CD14-positive monocyte (primary cell): Measurements from ENCODE around the gene SCN4A. TPM values are rescaled to one million over a fixed set of nuclear protein-coding genes. Genes with fewer than 3 reads are reported as not detected.
A peak's percentile ranks its signal among the peaks of the same experiment; 100 is the strongest.

Source experiments
- DNase-seq, 3 donors: peaks; one replicate each; pipeline ENCODE4 v3.0.0-alpha.2; 2011 to 2022
- H2AFZ ChIP-seq: 2 replicates; pipeline ENCODE4 v1.6.0; 2012; ENCODE audit warnings: mild to moderate bottlenecking, low read depth, low read length, inconsistent platforms; ENCODE audit not compliant: insufficient read depth, poor library complexity, severe bottlenecking
- H3K27ac ChIP-seq, 2 donors: 1 replicate in 1 of 2; 2 replicates in 1 of 2; pipeline ENCODE4 v1.5.1; 2012 to 2013; ENCODE audit warnings: low read length in 2 of 2, control low read depth in 1 of 2, inconsistent platforms in 1 of 2, low read depth in 1 of 2, mild to moderate bottlenecking in 1 of 2
- H3K27me3 ChIP-seq, 2 donors: one replicate each; pipeline versions ENCODE4 v1.6.0 to v1.6.1; 2011 to 2013; ENCODE audit warnings: low read length in 2 of 2; ENCODE audit not compliant: control insufficient read depth in 2 of 2, insufficient read depth in 2 of 2
- H3K36me3 ChIP-seq, 2 donors: replicated peaks in 1 of 2; 1 replicate in 1 of 2; 2 replicates in 1 of 2; pipeline versions ENCODE4 v1.5.1 to v1.6.1; 2012 to 2013; ENCODE audit warnings: low read length in 2 of 2, control low read depth in 1 of 2, inconsistent platforms in 1 of 2, mild to moderate bottlenecking in 1 of 2; ENCODE audit not compliant: insufficient read depth in 2 of 2, control insufficient read depth in 1 of 2
- H3K4me1 ChIP-seq, 2 donors: 1 replicate in 1 of 2; 2 replicates in 1 of 2; pipeline versions ENCODE4 v1.5.1 to v1.6.1; 2012 to 2013; ENCODE audit warnings: low read length in 2 of 2, control low read depth in 1 of 2, inconsistent platforms in 1 of 2, mild to moderate bottlenecking in 1 of 2, moderate library complexity in 1 of 2; ENCODE audit not compliant: insufficient read depth in 2 of 2, control insufficient read depth in 1 of 2
- H3K4me2 ChIP-seq: replicated peaks from 2 replicates; pipeline ENCODE3; 2012; ENCODE audit warnings: low read length, moderate library complexity, mild to moderate bottlenecking; ENCODE audit not compliant: poor library complexity, severe bottlenecking; ENCODE audit errors: extremely low read depth
- H3K4me3 ChIP-seq, 3 experiments: fragments of 200-600 bp in 1 of 3; sonication (generic) in 1 of 3; replicated peaks in 1 of 3; 1 replicate in 2 of 3; 2 replicates in 1 of 3; pipeline ENCODE4 v1.5.1; 2011 to 2013; ENCODE audit warnings: low read length in 3 of 3, mild to moderate bottlenecking in 3 of 3, control low read depth in 2 of 3, low read depth in 2 of 3, inconsistent platforms in 1 of 3, moderate library complexity in 1 of 3
- H3K79me2 ChIP-seq: 2 replicates; pipeline ENCODE4 v1.6.0; 2012; ENCODE audit warnings: mild to moderate bottlenecking, control low read depth, inconsistent platforms, low read length, moderate library complexity; ENCODE audit not compliant: insufficient read depth
- H3K9ac ChIP-seq: 2 replicates; pipeline ENCODE4 v1.6.0; 2017; ENCODE audit warnings: low read length, mild to moderate bottlenecking; ENCODE audit not compliant: insufficient read depth, poor library complexity, severe bottlenecking
- H3K9me3 ChIP-seq, 2 donors: replicated peaks in 1 of 2; 1 replicate in 1 of 2; 2 replicates in 1 of 2; pipeline versions ENCODE4 v1.5.1 to v1.6.1; 2012 to 2013; ENCODE audit warnings: low read length in 2 of 2, control low read depth in 1 of 2; ENCODE audit not compliant: control insufficient read depth in 1 of 2, insufficient read depth in 1 of 2
- H4K20me1 ChIP-seq: 2 replicates; pipeline ENCODE4 v1.6.0; 2012; ENCODE audit warnings: mild to moderate bottlenecking, low read length, control low read depth, moderate library complexity; ENCODE audit not compliant: insufficient read depth
- H3K27ac Mint-ChIP-seq, 7 donors: one replicate each; pipeline ENCODE4 v1.8.0; 2020; ENCODE audit warnings: mild to moderate bottlenecking in 7 of 7, mixed read lengths in 7 of 7, moderate library complexity in 6 of 7, inconsistent platforms in 2 of 7
- H3K27me3 Mint-ChIP-seq, 3 donors: one replicate each; pipeline ENCODE4 v1.8.0; 2021 to 2022; ENCODE audit warnings: low read depth in 3 of 3, mild to moderate bottlenecking in 3 of 3, mixed read lengths in 3 of 3, moderate library complexity in 3 of 3, inconsistent platforms in 1 of 3
- H3K36me3 Mint-ChIP-seq, 2 donors: one replicate each; pipeline ENCODE4 v1.8.0; 2020; ENCODE audit warnings: mixed read lengths in 2 of 2, inconsistent platforms in 1 of 2, mild to moderate bottlenecking in 1 of 2
- H3K4me1 Mint-ChIP-seq: one replicate; pipeline ENCODE4 v1.8.0; 2020; ENCODE audit warnings: mild to moderate bottlenecking, mixed read lengths
- H3K4me3 Mint-ChIP-seq, 2 donors: one replicate each; pipeline ENCODE4 v1.8.0; 2020; ENCODE audit warnings: mild to moderate bottlenecking in 2 of 2, mixed read lengths in 2 of 2, moderate library complexity in 1 of 2
- H3K9me3 Mint-ChIP-seq, 7 donors: one replicate each; pipeline ENCODE4 v1.8.0; 2020 to 2022; ENCODE audit warnings: mixed read lengths in 7 of 7, mild to moderate bottlenecking in 6 of 7, moderate library complexity in 6 of 7, inconsistent platforms in 2 of 7
- CTCF ChIP-seq: fragments of 200-600 bp; IDR thresholded peaks from one replicate; pipeline ENCODE4 v1.8.0; 2022; ENCODE audit warnings: antibody characterized with exemption, mild to moderate bottlenecking
- WGBS: methylation state at CpG from one replicate; pipeline ENCODE4 v1.1.5; 2013; ENCODE audit warnings: missing lambda C conversion rate; ENCODE audit not compliant: insufficient coverage; 5-methylcytosine and 5-hydroxymethylcytosine counted together
- intact Hi-C, 2 donors: fragments of 100-400 bp; cut with micrococcal nuclease; formaldehyde crosslinking; loops; one replicate each; pipeline versions ENCODE4 v1.15.0 to v1.15.1; 2023
- polyA plus RNA-seq, 3 donors: library from polyadenylated mRNA; depleted of rRNA in 1 of 3; unstranded in 2 of 3; stranded (reverse) in 1 of 3; fragments of 300-500 nt in 2 of 3; fragments of >200 nt in 1 of 3; fragmentation: Illumina TruSeq in 2 of 3; gene quantifications; 1 replicate in 2 of 3; 2 replicates in 1 of 3; pipeline ENCODE4 v1.2.3, GENCODE V29; 2012 to 2021

SCN4A gene
- polyA plus RNA-seq, 3 donors = not detected

GRCh38 chr17:63984651-63985386, 12.1 kb upstream of the SCN4A start:
- Histone ChIP-seq H2AFZ (no peak overlapping the region), H3K4me3 (no peak overlapping the region), H3K36me3 (no peaks in the 10 kb centered on the region), H3K4me1 (peaks cover 34 to 39% of the 10 kb centered on the region in 2 donors), H3K27me3 (no peaks in the 10 kb centered on the region), H3K27ac (peak overlapping the region; percentile 0 to 44), H3K9me3 (peaks cover 0 to 10% of the 10 kb centered on the region in 2 donors), H3K4me2 (no peak overlapping the region), H3K79me2 (no peaks in the 10 kb centered on the region), H3K9ac (peak overlapping the region; percentile 24), H4K20me1 (no peaks in the 10 kb centered on the region)
- Mint-ChIP-seq H3K27me3 (peaks cover 0 to 5% (median 1%) of the 10 kb centered on the region in 3 donors), H3K4me1 (peaks cover 44% of the 10 kb centered on the region), H3K27ac (peak overlapping the region; percentile 35 to 88 (median 63)), H3K9me3 (peaks cover 1 to 11% (median 8%) of the 10 kb centered on the region in 7 donors), H3K4me3 (peak overlapping the region; percentile 9 to 51), H3K36me3 (peaks cover 0 to 3% of the 10 kb centered on the region in 2 donors)
- 33% methylated on average over 8 of the region's 16 CpGs for WGBS
- no peak for TF ChIP-seq CTCF
- DNase-seq = peak; percentile 75 to 85 (median 78)
- intact Hi-C loops = no loop called here

- WGBS = 33% methylated on average over 4 of the region's 5 CpGs
- intact Hi-C loops = no loop called here
These were observed 11.5 kb upstream of the SCN4A start for GRCh38 chr17:63984236-63984635.

More at GRCh38 chr17:63984236-63984635, 11.5 kb upstream of the SCN4A start:
- Mint-ChIP-seq H3K27ac (peak overlapping the region in 5 of 7 donors; percentile 17 to 88 (median 57)), H3K36me3 (peaks cover 0 to 3% of the 10 kb centered on the region in 2 donors), H3K4me1 (peaks cover 44% of the 10 kb centered on the region), H3K4me3 (no peak overlapping the region), H3K9me3 (peaks cover 1 to 11% (median 8%) of the 10 kb centered on the region in 7 donors), H3K27me3 (peaks cover 0 to 5% (median 1%) of the 10 kb centered on the region in 3 donors)
- Histone ChIP-seq H3K79me2 (no peaks in the 10 kb centered on the region), H3K4me2 (no peak overlapping the region), H3K27me3 (no peaks in the 10 kb centered on the region), H3K9ac (no peak overlapping the region), H3K36me3 (no peaks in the 10 kb centered on the region), H4K20me1 (no peaks in the 10 kb centered on the region), H3K27ac (peak overlapping the region; percentile 3 to 6), H2AFZ (no peak overlapping the region), H3K4me1 (peaks cover 34 to 39% of the 10 kb centered on the region in 2 donors), H3K9me3 (peaks cover 0 to 10% of the 10 kb centered on the region in 2 donors), H3K4me3 (no peak overlapping the region)
- DNase-seq = no peak
- TF ChIP-seq CTCF = no peak
